Ovary (tissue), 3 donors: ENCODE measurements around the gene CCDC88A.

Source experiments
- CTCF ChIP-seq, 3 donors: fragments of 450-650 bp in 2 of 3; fragments of 200-600 bp in 1 of 3; IDR thresholded peaks; one replicate each; pipeline versions ENCODE4 v1.5.1 to v1.8.0; 2016 to 2022; ENCODE audit warnings: antibody characterized with exemption in 3 of 3, mild to moderate bottlenecking in 1 of 3
- EP300 ChIP-seq: sonication (generic); formaldehyde crosslinking; IDR thresholded peaks from one replicate; pipeline ENCODE4 v1.6.1; 2017; ENCODE audit warnings: antibody characterized with exemption
- POLR2A ChIP-seq: fragments of 450-650 bp; IDR thresholded peaks from one replicate; pipeline ENCODE4 v1.6.1; 2017; ENCODE audit warnings: antibody characterized with exemption, mild to moderate bottlenecking, moderate library complexity
- donor health status: DM: no; HTN: no; CAD: no.

GRCh38 chr2:55415300-55415699, 4.4 kb downstream of the CCDC88A start:
- TF ChIP-seq CTCF (IDR thresholded peaks at IDR 0.05) (no peak), POLR2A (no peak), EP300 (no peak)
